Large intestine (tissue), 3 donors: ENCODE results near the gene IGF1. TPM values are rescaled to one million over a fixed set of nuclear protein-coding genes. Genes with fewer than 3 reads are reported as not detected.

Source experiments
- DNase-seq, 2 donors: peaks; one replicate each; pipeline versions ENCODE4 v3.0.0 to v3.0.0-alpha.2; 2013
- H3K27ac ChIP-seq: one replicate; pipeline ENCODE4 v1.5.1; 2013; ENCODE audit warnings: low read length
- H3K27me3 ChIP-seq: 2 replicates; pipeline ENCODE4 v1.6.1; 2013; ENCODE audit warnings: low read length; ENCODE audit not compliant: control insufficient read depth, insufficient read depth
- H3K36me3 ChIP-seq: 2 replicates; pipeline ENCODE4 v1.6.1; 2013; ENCODE audit warnings: low read length; ENCODE audit not compliant: control insufficient read depth, insufficient read depth
- H3K4me1 ChIP-seq: one replicate; pipeline ENCODE4 v1.6.1; 2013; ENCODE audit warnings: low read length; ENCODE audit not compliant: control insufficient read depth, insufficient read depth
- H3K4me3 ChIP-seq: one replicate; pipeline ENCODE4 v1.5.1; 2013; ENCODE audit warnings: low read length
- H3K9me3 ChIP-seq: one replicate; pipeline ENCODE4 v1.6.1; 2013; ENCODE audit warnings: mild to moderate bottlenecking, low read depth, low read length, moderate library complexity; ENCODE audit not compliant: control insufficient read depth
- WGBS: methylation state at CpG from one replicate; pipeline ENCODE4 v1.1.5; 2013; ENCODE audit warnings: low lambda C conversion rate; ENCODE audit not compliant: insufficient coverage; 5-methylcytosine and 5-hydroxymethylcytosine counted together
- polyA plus RNA-seq: library from polyadenylated mRNA; unstranded; fragments of 120-200 nt; gene quantifications from one replicate; pipeline ENCODE4 v1.2.1, GENCODE V29; 2013

IGF1 gene
- polyA plus RNA-seq, 1 donor: 5.4 TPM

DNA sequence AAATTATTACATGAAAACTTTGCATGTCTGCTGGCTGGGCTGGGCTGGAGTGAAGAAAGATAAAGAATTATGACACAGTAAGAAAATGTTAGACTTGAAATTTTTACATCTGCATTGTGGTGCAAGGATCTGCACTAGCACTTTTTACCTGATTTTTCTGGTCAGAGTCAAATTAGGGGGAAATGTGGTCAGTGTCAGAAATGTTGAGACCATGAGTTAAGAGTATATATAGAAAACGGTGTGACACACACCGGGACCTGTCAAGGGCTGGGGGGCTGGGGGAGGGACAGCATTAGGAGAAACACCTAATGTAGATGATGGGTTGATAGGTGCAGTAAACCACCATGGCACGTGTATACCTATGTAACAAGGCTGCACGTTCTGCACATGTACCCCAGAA, 90.3 kb downstream of the IGF1 start:
- H3K27ac ChIP-seq: no peak overlapping the region
- no peak overlapping the region for H3K4me3 ChIP-seq
- WGBS: no CpG with 5 or more reads among the region's 4 CpGs
- no peaks in the 10 kb centered on the region for H3K4me1 ChIP-seq
- H3K27me3 ChIP-seq: no peaks in the 10 kb centered on the region
- H3K36me3 ChIP-seq: no peaks in the 10 kb centered on the region
- no peak for DNase-seq
- H3K9me3 ChIP-seq: no peaks in the 10 kb centered on the region

DNA sequence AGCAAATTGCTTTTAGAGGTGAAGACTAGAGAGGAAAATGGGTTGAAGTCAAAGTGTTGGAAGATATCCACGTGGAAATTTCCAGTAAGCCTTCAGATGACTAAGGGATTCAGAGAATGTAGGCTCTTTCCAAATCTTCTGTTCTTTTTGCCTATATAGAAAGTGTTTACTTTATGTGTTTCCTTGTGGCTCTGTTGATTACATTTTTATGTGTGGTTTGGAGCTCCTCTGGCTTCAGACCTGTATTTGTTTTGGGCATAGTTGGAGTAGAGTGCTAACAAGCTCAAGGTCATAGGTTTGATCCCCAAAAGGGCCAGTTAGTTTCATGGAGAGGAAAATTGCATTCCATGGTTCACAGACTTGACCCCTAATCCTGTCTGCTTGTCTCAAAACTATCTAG, 91.9 kb downstream of the IGF1 start:
- no peak overlapping the region for H3K4me3 ChIP-seq
- no peak overlapping the region for H3K27ac ChIP-seq
- H3K9me3 ChIP-seq: no peaks in the 10 kb centered on the region
- H3K27me3 ChIP-seq: no peaks in the 10 kb centered on the region
- H3K4me1 ChIP-seq: no peaks in the 10 kb centered on the region
- no peak for DNase-seq
- 100% methylated on average over 1 of the region's 1 CpG for WGBS
- H3K36me3 ChIP-seq: no peaks in the 10 kb centered on the region

DNA sequence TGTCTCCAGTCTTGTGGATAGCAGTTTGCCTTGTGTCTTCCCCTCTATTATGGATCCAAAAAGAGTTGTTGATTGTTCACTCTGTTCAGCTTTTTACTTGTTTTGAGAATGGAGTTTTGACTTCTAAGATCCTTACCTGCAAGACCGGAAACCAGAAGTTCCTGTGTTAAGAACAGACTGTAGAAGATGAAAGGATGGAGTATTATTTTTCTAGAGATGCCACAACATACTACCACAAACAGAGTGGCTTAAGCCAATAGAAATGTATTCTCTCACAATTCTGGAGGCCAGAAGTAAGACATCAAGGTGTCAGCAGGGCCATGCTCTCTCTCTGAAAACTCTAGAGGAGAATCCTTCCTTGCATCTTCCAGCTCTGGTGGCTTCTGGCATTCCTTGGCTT, 95.0 kb downstream of the IGF1 start:
- Histone ChIP-seq H3K4me1 (no peaks in the 10 kb centered on the region), H3K27ac (no peak overlapping the region), H3K27me3 (no peaks in the 10 kb centered on the region), H3K9me3 (no peaks in the 10 kb centered on the region), H3K36me3 (no peaks in the 10 kb centered on the region), H3K4me3 (no peak overlapping the region)
- DNase-seq: no peak
- no CpG with 5 or more reads among the region's 1 CpG for WGBS

DNA sequence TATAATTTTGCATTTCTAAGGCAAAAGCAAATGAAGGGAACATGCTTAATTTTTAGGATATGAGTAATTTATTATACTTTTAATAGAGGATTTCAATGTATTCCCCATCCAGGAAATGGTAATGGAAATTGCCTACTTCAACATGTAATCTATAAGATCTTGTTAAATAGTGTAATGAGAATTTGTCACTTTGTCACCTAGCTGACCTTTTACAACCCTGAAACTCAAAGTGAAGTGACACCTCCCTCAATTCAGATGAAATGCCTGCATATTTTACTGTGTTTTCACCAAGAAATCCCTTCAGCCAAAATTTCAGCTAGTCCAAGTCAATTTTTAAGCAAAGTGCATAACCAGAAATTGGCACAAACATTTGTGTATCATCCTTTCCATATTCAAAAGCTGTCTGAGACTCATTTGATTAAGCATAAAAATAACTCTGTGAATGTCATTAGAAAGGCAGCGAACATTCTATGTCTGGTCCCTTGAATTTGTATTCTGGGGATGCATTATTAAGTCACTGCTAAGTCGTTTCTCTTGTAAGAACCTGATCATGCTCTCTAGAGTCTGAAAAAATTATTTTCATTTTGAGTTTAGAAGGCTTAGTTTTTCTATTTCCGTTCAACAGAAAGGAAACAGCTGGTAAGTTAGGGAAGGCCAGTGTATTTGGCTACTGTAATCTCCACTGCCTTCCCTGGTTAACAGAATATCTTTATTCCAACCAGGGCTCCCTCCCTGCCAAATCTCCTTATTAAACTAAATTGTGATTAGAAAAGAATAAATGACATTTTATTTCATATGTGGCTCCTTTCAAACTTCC, 100.8 kb downstream of the IGF1 start:
- WGBS: 72% methylated on average over 2 of the region's 3 CpGs
- Histone ChIP-seq H3K27me3 (no peaks in the 10 kb centered on the region), H3K9me3 (no peaks in the 10 kb centered on the region), H3K4me3 (no peak overlapping the region), H3K4me1 (no peaks in the 10 kb centered on the region), H3K27ac (no peak overlapping the region), H3K36me3 (no peaks in the 10 kb centered on the region)
- DNase-seq: no peak

DNA sequence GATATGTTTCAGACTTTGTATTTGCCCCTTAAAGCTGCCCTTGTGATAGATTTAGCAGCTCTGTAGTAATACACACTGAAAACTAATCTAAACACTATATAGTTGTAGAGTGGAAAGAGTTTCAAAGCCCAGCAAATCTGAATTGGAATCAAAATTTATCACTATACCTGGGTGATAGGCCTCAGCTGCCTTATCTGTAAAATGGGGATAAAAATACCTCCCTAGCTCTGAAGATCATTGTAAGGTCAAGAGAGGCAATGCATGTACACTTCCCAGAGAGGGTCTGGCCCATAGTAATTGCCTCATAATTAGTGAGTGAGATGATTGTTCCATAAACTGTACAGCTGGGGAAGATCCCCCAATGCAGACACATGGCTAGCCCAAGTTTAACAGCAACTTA, 103.6 kb downstream of the IGF1 start:
- Histone ChIP-seq H3K27ac (no peak overlapping the region), H3K4me3 (no peak overlapping the region), H3K9me3 (no peaks in the 10 kb centered on the region), H3K4me1 (no peaks in the 10 kb centered on the region), H3K36me3 (no peaks in the 10 kb centered on the region), H3K27me3 (no peaks in the 10 kb centered on the region)
- DNase-seq: no peak

DNA sequence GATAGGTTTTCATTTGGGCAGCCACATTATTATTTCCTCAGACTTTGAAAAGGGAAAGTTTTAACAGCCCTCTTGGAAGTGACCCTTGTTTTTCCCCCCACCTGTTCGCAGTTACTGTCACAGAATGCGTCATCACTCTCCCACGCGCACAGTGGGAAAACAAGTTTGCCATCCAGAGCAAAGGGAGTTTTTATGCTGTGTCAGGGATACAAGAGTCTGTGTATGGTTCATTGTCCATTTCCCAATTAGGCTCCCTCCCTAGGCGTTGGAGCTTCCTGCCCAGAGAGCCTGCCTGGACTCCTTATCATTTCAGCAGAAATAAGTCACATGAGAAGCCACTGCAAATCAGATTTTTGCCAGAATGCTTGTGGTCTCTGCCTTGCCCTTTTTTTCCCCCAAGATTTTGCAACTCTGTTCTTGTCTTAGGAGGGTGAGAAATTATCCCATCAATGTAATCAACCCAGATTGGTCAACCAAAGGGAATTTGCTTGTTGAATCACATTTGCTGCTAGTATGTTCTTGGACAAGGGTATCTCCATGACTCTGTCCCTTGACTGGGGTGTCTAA, 104.1 kb downstream of the IGF1 start:
- Histone ChIP-seq H3K9me3 (no peaks in the 10 kb centered on the region), H3K4me1 (no peaks in the 10 kb centered on the region), H3K27ac (no peak overlapping the region), H3K27me3 (no peaks in the 10 kb centered on the region), H3K36me3 (no peaks in the 10 kb centered on the region), H3K4me3 (no peak overlapping the region)
- no CpG with 5 or more reads among the region's 5 CpGs for WGBS
- DNase-seq: no peak

DNA sequence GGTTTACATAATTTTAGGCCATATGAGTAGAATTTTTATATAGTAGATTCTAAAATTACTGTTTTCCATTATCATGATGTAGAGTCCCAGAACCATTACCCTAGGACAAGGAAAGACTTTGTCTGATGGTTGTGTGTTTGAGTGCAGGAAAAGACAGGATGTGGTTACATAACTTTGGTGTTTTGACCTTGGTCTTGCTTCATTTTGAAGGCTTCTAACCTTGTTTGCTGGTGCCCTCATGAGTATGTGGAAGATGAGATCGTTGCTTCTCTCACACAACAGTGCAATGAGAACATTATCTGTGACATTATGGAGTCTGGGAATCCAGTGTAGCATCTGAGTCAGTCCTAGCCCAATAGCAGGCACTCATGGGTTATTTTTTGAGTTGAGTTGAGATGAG, 106.2 kb downstream of the IGF1 start:
- WGBS: no CpG with 5 or more reads among the region's 1 CpG
- no peak overlapping the region for H3K27ac ChIP-seq
- H3K4me1 ChIP-seq: no peaks in the 10 kb centered on the region
- H3K36me3 ChIP-seq: no peaks in the 10 kb centered on the region
- DNase-seq: no peak
- H3K4me3 ChIP-seq: no peak overlapping the region
- no peaks in the 10 kb centered on the region for H3K27me3 ChIP-seq
- no peaks in the 10 kb centered on the region for H3K9me3 ChIP-seq

DNA sequence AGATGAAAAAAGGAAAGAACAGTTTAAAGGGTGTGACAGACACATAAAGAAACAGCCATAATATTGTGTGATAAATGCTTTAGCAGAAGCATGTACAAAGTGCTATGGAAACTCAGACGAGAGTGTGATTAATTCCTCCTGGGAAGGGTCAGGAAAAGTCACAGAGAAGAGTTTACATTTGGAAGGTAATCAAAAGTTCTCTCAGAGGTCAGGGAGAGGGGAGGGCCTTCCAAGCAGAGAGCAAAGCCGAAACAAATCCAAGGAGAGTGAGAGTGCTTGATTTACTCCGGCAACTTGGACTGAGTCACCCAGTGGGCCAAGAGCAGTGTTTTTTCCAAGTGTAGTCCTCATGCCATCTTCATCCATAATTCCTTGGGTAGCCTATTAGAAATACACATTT, 108.3 kb downstream of the IGF1 start:
- Histone ChIP-seq H3K36me3 (no peaks in the 10 kb centered on the region), H3K4me1 (no peaks in the 10 kb centered on the region), H3K27ac (no peak overlapping the region), H3K9me3 (no peaks in the 10 kb centered on the region), H3K27me3 (no peaks in the 10 kb centered on the region), H3K4me3 (no peak overlapping the region)
- WGBS: 20% methylated on average over 1 of the region's 3 CpGs
- no peak for DNase-seq

DNA sequence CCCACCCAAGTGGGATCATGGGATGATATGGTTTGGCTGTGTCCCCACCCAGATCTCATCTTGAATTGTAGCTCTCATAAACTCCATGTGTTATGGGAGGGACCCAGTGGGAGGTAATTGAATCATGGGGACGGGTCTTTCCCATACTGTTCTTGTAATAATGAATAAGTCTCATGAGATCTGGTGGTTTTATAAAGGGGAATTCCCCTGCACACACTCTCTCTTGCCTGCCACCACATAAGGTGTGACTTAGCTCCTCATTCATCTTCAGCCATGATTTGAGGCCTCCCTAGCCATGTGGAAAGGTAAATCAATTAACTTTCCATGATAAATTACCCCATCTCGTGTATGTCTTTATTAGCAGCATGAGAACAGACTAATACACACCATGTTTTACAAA, 109.2 kb downstream of the IGF1 start:
- Histone ChIP-seq H3K36me3 (no peaks in the 10 kb centered on the region), H3K4me3 (no peak overlapping the region), H3K27ac (no peak overlapping the region), H3K4me1 (no peaks in the 10 kb centered on the region), H3K9me3 (no peaks in the 10 kb centered on the region), H3K27me3 (no peaks in the 10 kb centered on the region)
- no CpG with 5 or more reads among the region's 2 CpGs for WGBS
- DNase-seq: no peak

DNA sequence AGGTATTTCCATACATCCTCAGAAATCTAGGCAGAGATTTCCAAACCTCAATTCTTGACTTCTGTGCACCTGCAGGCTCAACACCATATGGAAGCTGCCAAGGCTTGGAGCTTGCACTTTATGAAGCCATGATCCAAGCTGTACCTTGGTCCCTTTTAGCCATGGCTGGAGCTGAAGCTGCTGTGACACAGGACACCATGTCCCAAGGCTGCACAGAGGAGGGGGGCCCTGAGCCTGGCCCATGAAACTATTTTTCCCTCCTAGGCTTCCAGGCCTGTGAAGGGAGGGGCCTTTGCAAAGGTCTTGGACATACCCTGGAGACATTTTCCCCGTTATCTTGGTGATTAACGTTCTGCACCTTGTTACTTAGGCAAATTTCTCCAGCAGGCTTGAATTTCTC, 110.5 kb downstream of the IGF1 start:
- H3K4me3 ChIP-seq: no peak overlapping the region
- H3K4me1 ChIP-seq: no peaks in the 10 kb centered on the region
- no peaks in the 10 kb centered on the region for H3K36me3 ChIP-seq
- no peaks in the 10 kb centered on the region for H3K9me3 ChIP-seq
- no peak overlapping the region for H3K27ac ChIP-seq
- no peaks in the 10 kb centered on the region for H3K27me3 ChIP-seq
- WGBS: no CpG with 5 or more reads among the region's 2 CpGs
- DNase-seq: no peak

DNA sequence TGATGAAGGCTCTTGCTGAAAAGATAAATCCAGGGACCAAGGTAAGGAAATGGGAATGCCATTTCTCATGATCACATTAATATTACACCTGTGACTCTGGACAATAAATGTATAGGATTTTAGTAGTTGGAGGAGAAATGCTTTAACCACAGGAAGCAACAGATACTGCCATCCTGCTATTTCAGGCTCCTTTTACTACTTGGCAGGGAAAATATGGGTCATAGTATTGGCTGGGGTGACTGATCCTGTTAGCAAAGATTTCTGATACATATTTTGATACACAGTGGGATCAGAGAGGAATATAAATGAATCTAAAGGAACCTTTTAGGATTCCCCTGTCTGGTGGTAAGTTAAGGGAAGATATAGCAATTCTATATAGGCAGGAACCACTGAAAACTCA, 115.0 kb downstream of the IGF1 start:
- no peak overlapping the region for H3K4me3 ChIP-seq
- H3K36me3 ChIP-seq: no peaks in the 10 kb centered on the region
- no peaks in the 10 kb centered on the region for H3K27me3 ChIP-seq
- no peak for DNase-seq
- no peaks in the 10 kb centered on the region for H3K4me1 ChIP-seq
- no peaks in the 10 kb centered on the region for H3K9me3 ChIP-seq
- H3K27ac ChIP-seq: no peak overlapping the region
